ENCODE results near the gene VKORC1L1.
"Not testable (repeated sequence)": the region's sequence is repeated elsewhere in the genome, so short reads cannot be mapped to it uniquely, and the experiment has no call there.

VKORC1L1 gene

GRCh38 chr7:65888434-65889156 lies 15.7 kb downstream of the VKORC1L1 start:
- not testable (repeated sequence) for DNase-seq

DNA sequence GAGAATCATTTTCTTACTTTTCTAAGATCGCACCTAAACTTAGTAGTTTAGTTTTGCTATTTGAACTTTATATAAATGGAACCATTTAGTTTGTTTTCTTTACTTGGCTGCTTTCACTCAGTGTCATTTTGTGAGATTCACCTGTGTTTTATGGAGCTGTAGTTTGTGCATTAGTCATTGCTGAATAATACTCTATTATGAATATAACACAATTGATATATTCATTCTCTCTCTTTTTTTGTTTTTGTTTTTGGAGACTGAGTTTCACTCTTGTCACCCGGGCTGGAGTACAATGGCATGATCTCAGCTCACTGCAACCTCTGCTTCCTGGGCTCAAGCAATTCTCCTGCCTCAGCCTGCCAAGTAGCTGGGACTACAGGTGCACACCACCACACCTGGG lies 16.8 kb downstream of the VKORC1L1 start:
- DNase-seq: not testable (repeated sequence)

DNA sequence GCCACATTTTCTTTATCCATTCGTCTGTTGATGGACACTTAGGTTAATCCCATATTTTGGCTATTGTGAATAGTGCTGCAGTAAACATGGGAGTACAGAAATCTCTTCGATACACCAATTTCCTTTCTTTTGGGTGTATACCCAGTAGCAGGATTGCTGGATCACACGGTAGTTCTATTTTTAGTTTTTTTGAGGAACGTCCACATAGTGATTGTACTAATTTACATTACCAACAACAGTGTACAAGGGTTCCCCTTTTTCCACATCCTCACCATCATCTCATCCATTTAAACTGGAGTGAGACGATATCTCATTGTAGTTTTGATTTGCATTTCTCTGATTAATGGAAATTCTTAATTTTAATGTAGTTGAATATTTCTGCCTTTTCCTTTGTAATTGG lies 19.3 kb downstream of the VKORC1L1 start:
- DNase-seq: no peak

GRCh38 chr7:65892835-65893234 lies 20.0 kb downstream of the VKORC1L1 start:
- DNase-seq: no peak

- no peak for DNase-seq
These were observed 23.5 kb downstream of the VKORC1L1 start for GRCh38 chr7:65896279-65896870.

DNA sequence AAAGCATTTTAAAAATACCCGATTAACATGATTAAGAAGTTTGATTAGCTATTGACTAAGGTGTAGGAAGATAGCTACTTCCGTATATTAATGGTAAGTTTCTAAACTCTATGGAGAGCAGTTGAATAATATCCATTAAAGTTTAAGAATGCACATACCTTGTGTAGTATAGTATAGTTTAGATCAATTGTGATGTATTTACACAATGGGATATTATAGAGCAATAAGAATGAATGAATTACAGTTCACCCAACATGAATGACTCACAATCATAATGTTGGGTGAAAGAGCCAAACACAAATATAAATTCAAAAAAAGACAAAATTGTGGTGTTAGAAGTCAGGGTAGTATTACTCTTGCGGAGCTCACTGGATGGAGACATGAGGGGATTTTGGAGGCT lies 24.4 kb downstream of the VKORC1L1 start:
- DNase-seq: not testable (repeated sequence)

DNA sequence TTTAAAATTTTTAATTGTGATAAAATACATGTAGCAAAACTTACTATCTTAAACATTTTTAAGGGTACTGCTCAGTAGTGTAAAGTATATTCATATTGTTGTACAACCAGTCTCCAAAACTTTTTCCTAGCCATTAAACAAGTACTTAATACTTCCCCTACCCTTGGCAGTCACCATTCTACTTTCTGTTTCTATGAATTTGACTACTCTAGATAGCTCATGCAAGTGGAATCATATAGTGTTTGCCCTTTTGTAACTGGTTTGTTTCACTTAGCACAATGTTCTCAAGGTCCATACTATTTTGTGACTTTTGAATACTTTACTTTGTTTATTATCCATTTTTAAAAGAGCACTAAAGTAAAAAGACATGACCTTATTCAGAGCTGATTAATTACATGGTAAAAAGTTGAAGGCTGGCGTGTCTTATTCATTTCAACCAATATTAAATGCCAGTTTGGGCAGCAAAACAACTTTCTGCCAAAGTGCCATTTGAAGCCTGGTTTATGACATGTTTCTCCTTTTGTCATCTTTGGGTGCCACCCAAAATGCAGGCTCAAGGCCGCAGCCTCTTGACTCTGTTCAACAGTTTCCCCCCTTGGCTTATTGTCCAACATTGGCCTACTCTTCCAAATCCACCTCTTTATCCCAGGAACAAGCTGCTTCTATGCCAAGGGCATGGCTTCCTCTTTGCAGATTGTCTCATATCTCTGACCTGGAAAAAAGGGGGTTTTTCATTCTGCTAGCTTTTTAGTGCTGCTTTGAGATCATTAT lies 26.0 kb downstream of the VKORC1L1 start:
- not testable (repeated sequence) for DNase-seq

DNA sequence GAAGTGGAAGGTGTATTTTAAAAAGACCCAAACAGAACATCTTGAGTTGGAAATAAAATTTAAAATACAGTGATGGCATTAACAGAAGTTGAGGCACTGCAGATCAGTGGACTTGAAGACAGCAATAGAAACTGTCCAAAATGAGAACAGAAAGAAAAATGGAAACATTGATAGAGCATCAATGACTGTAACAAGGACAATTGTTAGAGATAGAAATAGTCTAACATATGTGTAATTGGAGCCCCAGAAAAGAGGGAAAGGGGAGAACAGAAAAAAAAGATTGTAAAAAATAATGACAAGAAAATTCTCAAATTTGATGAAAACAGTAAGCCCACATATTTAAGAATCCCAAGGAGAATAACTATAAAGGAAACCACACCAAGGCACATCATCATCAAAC lies 29.4 kb downstream of the VKORC1L1 start:
- DNase-seq: no peak

DNA sequence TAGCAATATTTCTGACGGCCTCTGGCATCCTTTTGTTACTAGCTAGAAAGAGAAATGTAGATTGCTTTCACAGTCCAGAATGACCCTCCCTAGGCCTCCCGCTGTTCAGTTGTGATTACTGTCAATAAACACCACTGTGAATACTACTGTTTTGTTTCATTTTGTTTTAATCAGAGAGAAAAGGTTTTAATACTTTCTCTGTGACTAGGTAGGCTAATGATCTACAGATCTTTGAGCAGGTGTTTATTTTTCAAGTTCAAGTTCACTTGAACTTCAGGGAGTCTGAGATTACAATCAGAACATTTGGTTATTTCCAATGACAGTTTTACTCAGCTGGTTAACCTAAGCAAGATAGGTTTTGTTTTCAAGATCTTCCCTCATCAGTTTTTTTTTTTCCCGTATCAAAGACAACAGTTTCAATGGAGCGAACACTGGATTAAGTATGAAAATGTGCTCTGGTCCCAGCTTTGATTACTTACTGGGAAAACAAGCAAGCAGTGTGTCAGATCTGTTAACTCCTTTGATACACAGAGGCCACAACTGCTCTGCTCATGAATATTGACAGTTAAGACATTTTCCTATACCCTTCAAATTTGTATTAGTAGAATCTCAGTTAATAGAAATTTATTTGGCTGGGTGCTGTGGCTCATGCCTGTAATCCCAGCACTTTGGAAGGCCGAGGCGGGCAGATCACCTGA lies 34.8 kb downstream of the VKORC1L1 start:
- DNase-seq: no peak

DNA sequence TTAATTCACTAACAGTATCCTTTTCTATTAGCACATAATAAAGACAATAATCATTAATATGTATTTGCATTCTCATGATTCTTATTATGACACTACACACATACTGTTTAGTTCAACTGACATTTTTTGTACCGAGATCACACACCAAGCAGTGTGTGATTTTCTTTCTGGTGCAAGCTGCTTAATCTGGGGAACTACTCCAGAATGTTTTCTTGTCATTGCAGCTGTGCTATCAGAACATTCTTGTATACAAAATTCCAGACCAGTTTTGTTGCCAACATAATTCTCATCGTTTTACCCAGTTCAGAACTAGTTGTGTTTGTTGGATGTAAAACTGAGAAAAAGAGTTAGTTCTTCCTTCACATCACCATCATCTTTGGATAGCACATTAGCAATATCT lies 37.4 kb downstream of the VKORC1L1 start:
- DNase-seq: no peak

DNA sequence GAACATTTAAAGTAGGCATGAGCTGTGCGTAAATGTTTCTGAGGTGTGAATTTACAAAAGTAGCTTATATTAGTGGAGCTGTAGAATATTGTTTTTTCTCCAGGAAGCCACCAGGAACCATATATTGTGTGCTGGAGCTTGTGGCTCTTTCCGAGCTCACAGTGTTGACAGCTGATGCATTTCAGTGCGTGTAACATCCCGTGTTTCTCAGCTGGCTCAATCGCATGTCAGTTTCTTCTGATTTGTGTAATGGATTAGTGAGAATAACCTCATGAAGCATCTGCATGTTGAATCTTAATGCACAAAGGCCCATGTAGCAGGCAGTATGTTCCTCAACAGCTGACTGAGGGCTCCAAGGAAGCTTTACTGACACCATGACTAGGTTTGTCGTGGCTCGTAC lies 39.4 kb downstream of the VKORC1L1 start:
- DNase-seq: no peak

- DNase-seq: no peak
These were observed 43.2 kb downstream of the VKORC1L1 start for GRCh38 chr7:65915921-65916657.

DNA sequence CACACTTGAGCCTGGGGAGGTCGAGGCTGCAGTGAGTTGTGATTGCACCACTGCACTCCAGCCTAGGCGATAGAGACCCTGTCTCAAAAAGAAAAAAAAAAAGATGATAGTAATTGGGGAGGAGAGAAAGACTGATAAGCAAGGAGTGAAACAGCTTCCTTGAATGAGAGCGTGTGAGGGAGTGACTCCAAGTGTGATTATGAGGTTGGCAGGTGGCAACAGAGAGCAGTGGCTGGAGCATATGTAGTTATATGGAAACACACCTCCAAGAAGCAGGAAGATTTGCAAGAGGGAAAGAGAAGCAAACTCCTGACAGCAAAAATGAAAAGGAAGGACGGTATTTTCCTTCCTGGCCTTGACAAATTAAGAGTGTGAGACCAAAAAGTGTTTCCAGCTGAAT lies 50.4 kb downstream of the VKORC1L1 start:
- DNase-seq: no peak

- no peak for DNase-seq
These were observed 51.3 kb downstream of the VKORC1L1 start for GRCh38 chr7:65924193-65924592.

DNA sequence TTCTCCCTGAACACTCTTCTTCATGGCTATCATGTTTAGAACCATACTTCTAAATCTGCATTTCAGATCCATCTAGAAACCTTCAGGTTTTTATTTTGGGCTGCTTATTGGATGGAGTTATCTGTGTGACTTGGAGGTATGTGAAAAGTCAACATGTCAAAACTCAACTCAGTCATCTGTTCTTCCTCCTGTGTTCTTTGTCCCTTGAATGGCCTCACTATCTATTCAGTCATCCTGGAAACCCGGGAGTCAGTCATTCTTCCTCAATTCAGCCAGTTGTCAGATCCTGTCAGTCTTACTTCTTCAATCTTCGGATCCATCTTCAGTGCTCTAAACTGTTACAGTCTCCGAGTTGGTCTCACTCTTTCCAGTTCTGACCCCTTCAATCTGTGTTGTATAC lies 52.2 kb downstream of the VKORC1L1 start:
- no peak for DNase-seq

- no peak for DNase-seq
These were observed 53.7 kb downstream of the VKORC1L1 start for GRCh38 chr7:65926588-65926987.

GRCh38 chr7:65927489-65928448 lies 54.9 kb downstream of the VKORC1L1 start:
- DNase-seq: no peak

DNA sequence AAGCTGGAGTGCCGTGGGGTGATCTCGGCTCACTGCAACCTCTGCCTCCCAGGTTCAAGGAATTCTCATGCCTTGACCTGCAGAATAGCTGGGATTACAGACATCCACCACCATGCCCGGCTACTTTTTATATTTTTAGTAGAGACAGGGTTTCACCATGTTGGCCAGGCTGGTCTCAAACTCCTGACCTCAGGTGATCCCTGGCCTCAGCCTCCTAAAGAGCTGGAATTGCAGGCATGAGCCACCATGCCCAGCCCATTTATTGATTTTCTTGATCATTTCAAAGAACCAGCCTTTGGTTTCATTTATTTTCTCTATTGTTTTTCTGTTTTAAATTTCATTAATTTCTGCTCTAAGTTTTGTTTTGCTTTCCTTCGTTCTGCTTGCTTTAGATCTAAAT lies 58.8 kb downstream of the VKORC1L1 start:
- DNase-seq: no peak

DNA sequence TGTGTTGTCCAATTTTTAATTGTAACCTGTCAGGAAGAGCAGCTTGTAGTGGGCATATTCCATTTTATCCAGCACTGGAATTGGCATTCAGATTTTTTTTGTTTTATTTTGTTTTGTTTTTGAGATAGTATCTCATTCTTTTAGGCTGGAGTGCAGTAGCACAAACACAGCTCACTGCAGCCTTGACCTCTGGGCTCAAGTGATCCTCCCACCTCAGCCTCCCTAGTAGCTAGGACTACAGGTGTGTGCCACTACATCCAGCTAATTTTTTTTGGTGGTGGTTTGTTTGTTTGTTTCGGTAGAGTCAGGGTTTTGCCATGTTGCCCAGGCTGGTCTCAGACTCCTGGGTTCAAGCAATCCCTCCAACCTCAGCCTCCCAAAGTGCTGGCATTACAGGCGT lies 64.4 kb downstream of the VKORC1L1 start:
- DNase-seq: no peak

GRCh38 chr7:65938336-65938895 lies 65.5 kb downstream of the VKORC1L1 start:
- no peak for DNase-seq

- DNase-seq: not testable (repeated sequence)
These were observed 72.9 kb downstream of the VKORC1L1 start for GRCh38 chr7:65945787-65946186.
